HUES64 (cell line): Measurements from ENCODE around the gene FEM1B.
"Not testable (repeated sequence)": the region's sequence is repeated elsewhere in the genome, so short reads cannot be mapped to it uniquely, and the experiment has no call there.

Experiments
- H3K27ac ChIP-seq: 2 replicates; pipeline ENCODE4 v1.7.0; 2013; ENCODE audit warnings: low read depth, low read length, inconsistent platforms
- H3K27me3 ChIP-seq: 2 replicates; pipeline ENCODE4 v1.6.1; 2013; ENCODE audit warnings: mild to moderate bottlenecking, low read length; ENCODE audit not compliant: insufficient read depth
- H3K36me3 ChIP-seq: 2 replicates; pipeline ENCODE4 v1.6.1; 2013; ENCODE audit warnings: mild to moderate bottlenecking, low read length; ENCODE audit not compliant: insufficient read depth
- H3K4me1 ChIP-seq: 2 replicates; pipeline ENCODE4 v1.6.1; 2013; ENCODE audit warnings: mild to moderate bottlenecking, low read length, moderate library complexity; ENCODE audit not compliant: insufficient read depth
- H3K4me3 ChIP-seq: 2 replicates; pipeline ENCODE4 v1.5.1; 2013; ENCODE audit warnings: mild to moderate bottlenecking, low read length, moderate library complexity
- H3K9ac ChIP-seq: 2 replicates; pipeline ENCODE4 v1.6.1; 2013; ENCODE audit warnings: mild to moderate bottlenecking, low read depth, low read length
- H3K9me3 ChIP-seq: 2 replicates; pipeline ENCODE4 v1.6.1; 2013; ENCODE audit warnings: low read depth, low read length; ENCODE audit not compliant: insufficient read depth
- WGBS: fragments of 150-250, 120-280 bp; methylation state at CpG from one replicate; pipeline ENCODE4 v1.1.7; 2013; ENCODE audit warnings: missing lambda C conversion rate; 5-methylcytosine and 5-hydroxymethylcytosine counted together

Gene FEM1B

DNA sequence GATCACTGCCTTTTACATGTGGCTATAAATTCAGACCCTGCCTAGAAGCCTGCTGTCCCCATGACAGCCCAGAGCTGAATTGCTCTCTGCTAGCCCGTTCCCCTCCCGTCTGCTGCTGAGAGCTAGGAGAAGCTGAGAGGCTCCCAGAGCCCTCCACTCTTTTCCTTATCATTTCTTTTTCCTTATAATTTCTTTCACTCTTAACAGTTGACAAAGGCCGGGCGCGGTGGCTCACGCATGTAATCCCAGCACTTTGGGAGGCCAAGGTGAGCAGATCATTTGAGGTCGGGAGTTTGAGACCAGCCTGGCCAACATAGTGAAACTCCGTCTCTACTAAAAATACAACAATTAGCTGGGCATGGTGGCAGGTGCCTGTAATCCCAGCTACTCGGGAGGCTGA, 43.0 kb upstream of the FEM1B start:
- 94% methylated on average over 9 of the region's 9 CpGs for WGBS
- H3K9ac ChIP-seq, H3K36me3 ChIP-seq, H3K27me3 ChIP-seq, H3K27ac ChIP-seq, H3K9me3 ChIP-seq, H3K4me1 ChIP-seq, H3K4me3 ChIP-seq: not testable (repeated sequence)

DNA sequence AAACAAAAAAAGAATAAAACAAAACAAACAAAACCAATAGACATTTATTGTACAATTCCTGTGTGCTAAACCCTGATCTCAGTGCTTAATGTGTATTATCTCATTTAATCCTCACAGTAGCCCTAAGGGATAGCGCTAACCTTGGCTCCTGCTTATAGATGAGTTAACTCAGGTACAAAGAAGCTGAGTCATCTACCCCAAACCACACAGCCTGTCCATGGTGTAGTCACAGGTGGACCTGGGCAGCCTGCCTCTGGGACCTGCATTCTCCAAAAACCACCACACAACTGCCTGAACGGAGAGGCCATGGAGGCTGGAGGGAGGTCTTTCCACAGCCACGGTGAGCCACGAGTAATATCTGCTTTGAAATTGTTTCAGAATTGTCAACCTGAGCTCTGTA, 42.5 kb upstream of the FEM1B start:
- Histone ChIP-seq H3K4me3 (no peak overlapping the region), H3K27me3 (no peaks in the 10 kb centered on the region), H3K4me1 (0 out of 2 replicates have a peak, but pooled peaks cover 3% of the 10 kb centered on the region), H3K36me3 (no peaks in the 10 kb centered on the region), H3K9ac (no peak overlapping the region), H3K9me3 (no peaks in the 10 kb centered on the region), H3K27ac (no peak overlapping the region)
- 89% methylated on average over 4 of the region's 4 CpGs for WGBS

DNA sequence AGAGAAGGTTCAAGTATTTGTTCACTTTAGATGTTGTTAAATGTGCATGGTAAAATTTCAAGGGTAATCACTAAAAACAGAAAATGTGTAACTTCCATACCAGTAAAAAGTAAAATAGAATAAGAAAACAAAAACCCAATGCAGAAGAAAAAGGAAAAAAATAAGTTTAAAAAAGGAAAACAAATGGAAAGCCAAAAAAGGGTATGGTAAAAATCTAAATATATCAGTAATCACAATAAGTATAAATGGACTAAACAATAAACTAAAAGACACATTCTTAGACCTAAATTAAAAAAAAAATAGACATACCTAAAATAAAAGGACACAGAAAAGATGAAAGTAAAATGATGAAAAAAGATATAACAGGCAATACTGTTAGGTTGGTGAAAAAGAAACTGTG, 38.5 kb upstream of the FEM1B start:
- Histone ChIP-seq H3K9me3 (peaks cover under 1% of the 10 kb centered on the region; the same call in 1 of the 2 replicates), H3K27me3 (no peaks in the 10 kb centered on the region), H3K27ac (no peak overlapping the region), H3K9ac (no peak overlapping the region), H3K36me3 (no peaks in the 10 kb centered on the region), H3K4me1 (peaks cover 3% of the 10 kb centered on the region; the same call in 1 of the 2 replicates), H3K4me3 (no peak overlapping the region)

DNA sequence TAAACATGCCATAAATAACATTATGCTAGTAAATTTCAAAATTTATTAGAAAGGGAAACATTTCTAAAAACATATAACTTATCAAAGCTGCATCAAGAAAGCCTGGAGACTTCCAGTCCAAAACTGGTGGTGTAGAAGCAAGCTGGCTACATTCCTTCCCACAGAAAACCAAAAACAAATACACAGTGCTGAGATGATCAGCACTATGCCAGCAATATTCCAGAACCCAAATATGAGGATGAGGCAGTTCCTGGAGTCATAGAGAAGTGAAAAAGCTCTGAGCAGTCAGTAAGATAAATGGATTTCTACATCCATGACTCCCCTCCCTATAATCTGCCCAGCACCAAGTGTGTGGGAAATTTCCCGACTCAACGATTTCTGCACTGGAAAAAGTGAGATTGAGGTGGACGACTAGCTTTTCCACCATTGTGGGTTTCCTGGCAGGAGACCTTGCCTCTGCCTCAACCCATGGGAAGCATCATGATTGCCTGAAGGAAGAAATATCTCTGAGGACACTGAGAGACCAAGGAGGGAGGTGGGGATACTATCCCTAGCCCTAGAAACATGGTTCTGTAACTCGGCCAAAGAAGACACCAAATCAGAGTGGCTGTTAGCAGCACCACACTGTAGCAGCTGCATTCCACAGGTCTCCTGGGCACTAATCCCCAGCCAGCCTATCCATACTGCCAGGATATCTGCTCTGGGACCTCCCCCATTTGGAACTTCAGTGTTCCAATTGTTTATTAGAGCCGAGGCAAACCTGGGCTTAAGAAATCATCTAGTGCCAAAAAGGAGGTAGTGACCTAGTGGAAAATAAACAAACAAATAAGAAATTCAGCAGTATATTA, 36.2 kb upstream of the FEM1B start:
- H3K4me1 ChIP-seq, result no peaks in the 10 kb centered on the region; the same call in 1 of the 2 replicates
- H3K27ac ChIP-seq, result no peak overlapping the region
- no peak overlapping the region for H3K4me3 ChIP-seq
- no peak overlapping the region for H3K9ac ChIP-seq
- H3K9me3 ChIP-seq, result peaks cover 10% of the 10 kb centered on the region; the same call in 1 of the 2 replicates
- no peaks in the 10 kb centered on the region for H3K27me3 ChIP-seq
- WGBS, result 84% methylated on average over 5 of the region's 5 CpGs
- H3K36me3 ChIP-seq, result no peaks in the 10 kb centered on the region

DNA sequence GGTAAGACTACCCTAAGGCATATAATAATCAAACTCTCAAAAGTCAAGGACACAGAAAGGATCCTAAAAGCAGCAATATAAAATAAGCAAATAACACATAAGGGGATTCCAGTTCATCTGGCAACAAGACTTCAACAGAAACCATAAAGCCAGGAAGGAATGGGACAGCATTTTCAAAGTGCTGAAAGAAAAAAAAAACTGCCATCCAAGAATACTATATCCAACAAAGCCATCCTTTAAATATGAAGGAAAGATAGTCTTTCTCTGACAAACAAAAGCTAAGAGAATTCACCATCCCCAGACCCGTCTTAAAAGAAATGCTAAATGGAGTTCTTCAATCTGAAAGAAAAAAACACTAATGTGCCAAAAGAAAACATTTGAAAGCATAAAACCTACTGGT, 33.3 kb upstream of the FEM1B start:
- peaks cover 10% of the 10 kb centered on the region; the same call in 1 of the 2 replicates for H3K9me3 ChIP-seq
- H3K4me3 ChIP-seq, result no peak overlapping the region
- H3K27me3 ChIP-seq, result no peaks in the 10 kb centered on the region
- no peaks in the 10 kb centered on the region for H3K36me3 ChIP-seq
- WGBS, result 78% methylated on average over 1 of the region's 1 CpG
- no peaks in the 10 kb centered on the region; the same call in 1 of the 2 replicates for H3K4me1 ChIP-seq
- no peak overlapping the region for H3K9ac ChIP-seq
- H3K27ac ChIP-seq, result no peak overlapping the region

DNA sequence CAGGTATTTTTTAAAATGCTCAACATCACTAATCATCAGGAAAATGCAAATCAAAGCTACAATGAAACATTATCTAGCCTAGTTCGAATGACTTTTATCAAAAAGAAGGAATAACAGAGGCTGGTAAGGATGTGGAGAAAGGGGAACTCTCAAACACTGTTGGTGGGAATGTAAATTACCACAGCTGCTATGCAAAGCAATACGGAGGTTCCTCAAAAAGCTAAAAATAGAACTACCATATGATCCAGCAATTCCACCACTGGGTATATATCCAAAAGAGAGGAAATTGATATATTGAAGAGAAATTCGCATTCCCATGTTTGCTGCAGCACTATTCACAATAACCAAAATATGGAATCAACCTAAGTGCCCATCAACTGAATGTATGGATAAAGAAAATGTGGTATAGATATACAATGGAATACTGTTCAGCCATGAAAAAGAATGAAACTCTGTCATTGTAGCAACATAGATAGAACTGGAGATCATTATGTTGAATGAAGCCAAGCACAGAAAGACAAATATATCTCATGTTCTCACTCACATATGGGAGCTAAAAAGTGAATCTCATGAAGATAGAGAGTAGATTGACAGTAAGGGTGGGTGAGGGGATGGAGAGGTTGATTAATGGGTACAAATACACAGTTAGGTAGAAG, 28.4 kb upstream of the FEM1B start:
- H3K27ac ChIP-seq, result no peak overlapping the region
- H3K9me3 ChIP-seq, result peaks cover 8% of the 10 kb centered on the region; the same call in 1 of the 2 replicates
- H3K27me3 ChIP-seq, result no peaks in the 10 kb centered on the region
- no peaks in the 10 kb centered on the region for H3K36me3 ChIP-seq
- 100% methylated on average over 1 of the region's 3 CpGs for WGBS
- H3K4me1 ChIP-seq, result no peaks in the 10 kb centered on the region
- H3K9ac ChIP-seq, result no peak overlapping the region
- H3K4me3 ChIP-seq, result no peak overlapping the region

DNA sequence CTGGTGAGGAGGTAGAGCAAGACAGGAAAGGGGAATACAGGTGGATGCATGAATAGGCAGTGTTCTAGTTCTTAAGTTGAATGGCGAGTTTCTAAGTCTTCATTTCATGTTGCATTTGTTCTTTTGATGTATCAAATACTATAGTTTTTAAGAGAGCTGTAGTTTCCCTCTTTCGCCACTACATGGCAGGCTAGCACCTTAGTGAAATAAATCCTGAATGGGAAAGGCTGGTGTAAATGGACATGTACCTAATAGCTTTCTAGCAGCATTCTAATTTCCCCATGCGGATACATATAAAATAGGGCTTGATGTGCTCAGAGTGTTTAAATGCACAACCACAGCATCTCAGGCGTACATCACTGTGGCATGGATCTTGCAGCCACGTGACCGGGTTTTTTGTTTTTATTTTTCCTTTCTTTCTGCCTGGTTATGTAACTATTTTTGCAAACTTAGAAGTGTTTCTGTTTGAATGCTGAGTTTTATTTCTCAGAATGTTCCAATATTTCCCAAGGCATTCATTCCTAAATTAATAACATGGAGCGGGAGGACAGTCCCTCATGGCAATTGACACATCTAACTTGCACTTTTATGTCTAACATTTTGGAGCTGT, 24.5 kb upstream of the FEM1B start:
- Histone ChIP-seq H3K27ac (no peak overlapping the region), H3K36me3 (no peaks in the 10 kb centered on the region), H3K4me1 (peaks cover 8% of the 10 kb centered on the region), H3K4me3 (no peak overlapping the region), H3K9ac (no peak overlapping the region), H3K9me3 (no peaks in the 10 kb centered on the region), H3K27me3 (no peaks in the 10 kb centered on the region)
- whole genome bisulfite sequencing, result 60% methylated on average over 6 of the region's 7 CpGs

DNA sequence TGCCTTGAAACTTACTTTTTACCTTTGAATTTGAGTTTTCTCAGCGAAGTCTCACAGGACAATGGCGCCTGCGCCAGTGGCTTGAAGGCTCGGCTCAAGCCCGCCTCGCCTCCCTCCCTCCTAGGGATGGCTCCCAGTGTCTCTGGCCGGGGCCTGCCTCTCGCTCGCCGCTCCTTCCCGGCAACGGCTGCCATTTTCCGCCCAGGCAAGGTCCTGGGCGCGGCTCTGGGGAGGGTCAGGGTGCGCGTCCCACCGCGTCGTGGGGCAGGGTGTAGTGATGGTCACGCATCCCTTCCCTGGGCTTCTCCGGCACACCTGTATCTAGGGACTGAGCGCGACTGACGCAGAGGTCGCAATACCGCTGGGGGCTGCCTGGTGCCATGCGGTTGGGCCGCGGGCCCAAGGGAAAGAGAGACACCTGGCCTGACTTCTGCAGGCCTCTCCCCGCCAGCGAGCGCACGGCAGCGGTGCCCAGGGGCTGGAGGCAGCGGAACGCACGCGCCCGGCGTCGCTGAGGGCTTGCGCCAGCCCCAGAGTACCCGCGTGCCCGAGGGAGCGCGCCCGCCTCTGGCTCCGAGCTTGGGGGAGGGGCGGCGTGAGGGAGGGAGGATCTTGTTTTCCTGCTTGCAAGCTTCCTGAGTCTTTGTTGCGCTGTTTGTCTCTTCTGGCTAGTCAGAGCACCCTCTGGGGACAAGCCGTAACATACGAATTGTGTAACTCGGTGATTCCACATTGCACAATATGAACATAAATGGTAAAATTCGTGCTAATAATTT, 20.7 kb upstream of the FEM1B start:
- H3K9me3 ChIP-seq, result no peaks in the 10 kb centered on the region
- peaks cover 8% of the 10 kb centered on the region for H3K4me1 ChIP-seq
- peak overlapping the region; percentile 89 for H3K9ac ChIP-seq
- peak overlapping the region; percentile 63 for H3K4me3 ChIP-seq
- H3K27me3 ChIP-seq, result no peaks in the 10 kb centered on the region
- H3K27ac ChIP-seq, result peak overlapping the region; percentile 89
- WGBS, result 4% methylated on average over 56 of the region's 57 CpGs
- H3K36me3 ChIP-seq, result no peaks in the 10 kb centered on the region

DNA sequence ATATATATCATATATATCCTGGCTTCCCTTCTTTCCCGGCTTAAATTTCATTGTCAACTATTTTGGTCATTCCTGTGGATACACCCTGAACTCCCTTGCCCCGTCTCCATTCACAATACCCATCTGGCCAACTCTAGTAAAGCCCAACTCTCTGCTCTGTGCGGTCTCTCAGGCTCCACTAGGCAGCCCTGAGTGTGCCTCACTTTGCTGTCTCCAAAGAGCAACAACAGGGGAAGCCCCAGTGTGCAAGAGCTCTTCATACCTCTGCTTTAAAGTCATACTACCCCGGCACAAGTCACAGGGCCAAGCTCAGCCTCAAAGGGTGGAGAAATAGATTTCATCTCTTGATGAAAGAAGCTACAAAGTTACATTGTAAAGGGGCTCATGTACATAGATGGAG, 18.9 kb upstream of the FEM1B start:
- no peak overlapping the region for H3K4me3 ChIP-seq
- H3K4me1 ChIP-seq, result peaks cover 22% of the 10 kb centered on the region
- H3K9ac ChIP-seq, result no peak overlapping the region
- whole genome bisulfite sequencing, result 91% methylated on average over 4 of the region's 4 CpGs
- no peak overlapping the region for H3K27ac ChIP-seq
- H3K36me3 ChIP-seq, result no peaks in the 10 kb centered on the region
- H3K9me3 ChIP-seq, result no peaks in the 10 kb centered on the region
- H3K27me3 ChIP-seq, result no peaks in the 10 kb centered on the region

DNA sequence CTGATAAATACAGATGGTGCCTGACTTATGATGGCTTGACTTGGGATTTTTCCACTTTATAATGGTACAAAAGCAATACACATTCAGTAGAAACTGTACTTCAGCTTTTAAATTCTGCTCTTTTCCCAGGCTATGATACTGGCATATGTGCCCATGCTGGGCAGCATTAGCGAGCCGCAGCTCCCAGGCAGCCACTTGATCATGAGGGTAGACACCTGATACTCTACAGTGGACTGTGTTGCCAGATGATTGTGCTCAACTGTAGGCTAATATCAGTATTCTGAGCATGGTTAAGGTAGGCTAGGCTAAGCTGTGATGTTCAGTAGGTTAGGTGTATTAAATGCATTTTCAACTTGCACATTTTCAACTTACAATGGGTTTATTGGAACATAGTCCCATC, 17.7 kb upstream of the FEM1B start:
- Histone ChIP-seq H3K27ac (no peak overlapping the region), H3K27me3 (no peaks in the 10 kb centered on the region), H3K4me1 (peaks cover 34% of the 10 kb centered on the region), H3K9ac (no peak overlapping the region), H3K4me3 (no peak overlapping the region), H3K36me3 (no peaks in the 10 kb centered on the region), H3K9me3 (no peaks in the 10 kb centered on the region)
- WGBS, result 90% methylated on average over 2 of the region's 2 CpGs

DNA sequence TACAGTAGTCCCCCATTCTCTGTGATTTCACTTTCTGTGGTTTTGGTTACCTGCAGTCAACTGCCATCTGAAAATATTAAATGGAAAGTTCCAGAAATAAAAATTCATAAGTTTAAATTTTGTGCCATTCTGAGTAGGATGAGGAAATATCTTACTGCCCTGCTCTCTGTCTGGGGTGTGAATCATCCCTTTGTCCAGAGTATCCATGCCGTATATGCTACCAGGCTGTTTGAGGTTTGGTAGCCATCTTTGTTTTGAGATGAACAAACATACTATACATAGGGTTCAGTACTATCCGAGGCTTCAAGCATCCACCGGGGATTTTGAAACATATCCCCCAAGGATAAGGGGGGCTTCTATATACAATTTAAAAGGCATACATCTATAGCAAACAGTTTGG, 16.3 kb upstream of the FEM1B start:
- H3K27ac ChIP-seq, result no peak overlapping the region
- WGBS, result no CpG with 5 or more reads among the region's 3 CpGs
- no peaks in the 10 kb centered on the region for H3K27me3 ChIP-seq
- H3K36me3 ChIP-seq, result no peaks in the 10 kb centered on the region
- no peaks in the 10 kb centered on the region for H3K9me3 ChIP-seq
- peaks cover 47% of the 10 kb centered on the region for H3K4me1 ChIP-seq
- H3K4me3 ChIP-seq, result no peak overlapping the region
- no peak overlapping the region for H3K9ac ChIP-seq
